OCI-LY1 (cell line): ENCODE results near the gene NBEA.

Experiments
- CTCF ChIP-seq: fragments of 200-600 bp; sonication (generic), shearing (Covaris generic); IDR thresholded peaks from 2 replicates; pipeline ENCODE4 v1.5.1; 2017; ENCODE audit warnings: mild to moderate bottlenecking, antibody characterized with exemption, low read length, moderate library complexity, mixed read lengths
- EZH2 ChIP-seq: fragments of 200-600 bp; sonication (generic), shearing (Covaris generic); IDR thresholded peaks from 2 replicates; pipeline ENCODE4 v1.8.0; 2017; ENCODE audit warnings: borderline replicate concordance, mixed run types, mild to moderate bottlenecking, antibody characterized with exemption, low read length, moderate library complexity, mixed read lengths

- TF ChIP-seq CTCF (no peak), EZH2 (no peak)
Measured at GRCh38 chr13:35469806-35470525, 527.9 kb downstream of the NBEA start.
